WERI-Rb-1 (cell line): ENCODE data around the gene ANKRD13A.
"Not testable (repeated sequence)": the region's sequence is repeated elsewhere in the genome, so short reads cannot be mapped to it uniquely, and the experiment has no call there.

Experiments
- DNase-seq: peaks from one replicate; pipeline ENCODE4 v3.0.0-alpha.2; 2020
- H3K27ac ChIP-seq: fragments of 250-450 bp; sonication (Bioruptor Pico); 2 replicates; pipeline ENCODE4 v1.5.1; 2020; ENCODE audit warnings: mild to moderate bottlenecking, moderate library complexity
- H3K27me3 ChIP-seq: fragments of 250-450 bp; sonication (Bioruptor Pico); 2 replicates; pipeline ENCODE4 v1.5.1; 2021; ENCODE audit warnings: mild to moderate bottlenecking, low read depth, moderate library complexity; ENCODE audit not compliant: insufficient read depth, severe bottlenecking
- H3K36me3 ChIP-seq: fragments of 250-450 bp; sonication (Bioruptor Pico); 2 replicates; pipeline ENCODE4 v1.5.1; 2020; ENCODE audit warnings: mild to moderate bottlenecking, moderate library complexity
- H3K4me3 ChIP-seq: 2 replicates; pipeline ENCODE4 v1.5.1; 2011; ENCODE audit warnings: low read depth, mild to moderate bottlenecking, control low read depth, low read length
- H3K9me3 ChIP-seq: fragments of 250-450 bp; sonication (Bioruptor Pico); 2 replicates; pipeline ENCODE4 v1.5.1; 2021; ENCODE audit warnings: mild to moderate bottlenecking, moderate library complexity; ENCODE audit not compliant: severe bottlenecking
- CTCF ChIP-seq: IDR thresholded peaks from 2 replicates; pipeline ENCODE4 v1.5.1; 2011; ENCODE audit warnings: low read depth, mild to moderate bottlenecking, control low read depth, inconsistent platforms, low read length

Gene ANKRD13A

DNA sequence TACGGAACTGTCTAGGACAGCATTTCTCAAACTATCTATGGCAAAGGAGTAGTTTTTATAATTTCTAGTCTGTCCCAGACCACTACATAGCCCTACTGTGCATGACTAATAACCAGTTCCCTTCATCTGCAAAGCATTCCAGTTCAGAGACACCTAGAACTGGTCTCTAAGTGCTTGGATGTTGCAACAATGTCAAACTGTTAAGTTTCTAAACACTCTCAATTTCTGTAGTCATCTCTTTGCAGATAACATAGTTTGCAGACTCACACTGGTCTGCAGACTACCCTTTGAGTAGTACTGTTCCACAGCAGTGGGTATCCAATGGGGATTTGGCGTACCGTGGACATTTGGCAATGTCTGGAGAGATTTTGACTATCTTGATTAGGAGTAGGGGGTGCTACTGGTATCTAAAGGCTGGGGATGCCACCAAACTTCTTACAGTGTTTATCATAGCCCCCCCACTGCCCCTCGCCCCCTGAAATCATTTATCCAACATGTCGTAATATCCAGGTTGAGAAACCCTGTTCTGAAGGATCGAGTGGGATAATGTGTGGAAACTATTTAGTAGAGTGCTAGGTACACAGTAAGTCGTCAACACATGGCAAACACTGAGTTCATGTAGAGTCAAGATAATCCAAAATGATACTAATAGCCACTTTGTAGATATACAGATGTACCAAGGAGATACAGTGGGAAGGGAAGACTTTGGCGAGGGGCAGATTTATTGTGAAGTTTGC lies 47.4 kb downstream of the ANKRD13A start:
- Histone ChIP-seq H3K4me3 (no peak overlapping the region), H3K9me3 (no peaks in the 10 kb centered on the region)

DNA sequence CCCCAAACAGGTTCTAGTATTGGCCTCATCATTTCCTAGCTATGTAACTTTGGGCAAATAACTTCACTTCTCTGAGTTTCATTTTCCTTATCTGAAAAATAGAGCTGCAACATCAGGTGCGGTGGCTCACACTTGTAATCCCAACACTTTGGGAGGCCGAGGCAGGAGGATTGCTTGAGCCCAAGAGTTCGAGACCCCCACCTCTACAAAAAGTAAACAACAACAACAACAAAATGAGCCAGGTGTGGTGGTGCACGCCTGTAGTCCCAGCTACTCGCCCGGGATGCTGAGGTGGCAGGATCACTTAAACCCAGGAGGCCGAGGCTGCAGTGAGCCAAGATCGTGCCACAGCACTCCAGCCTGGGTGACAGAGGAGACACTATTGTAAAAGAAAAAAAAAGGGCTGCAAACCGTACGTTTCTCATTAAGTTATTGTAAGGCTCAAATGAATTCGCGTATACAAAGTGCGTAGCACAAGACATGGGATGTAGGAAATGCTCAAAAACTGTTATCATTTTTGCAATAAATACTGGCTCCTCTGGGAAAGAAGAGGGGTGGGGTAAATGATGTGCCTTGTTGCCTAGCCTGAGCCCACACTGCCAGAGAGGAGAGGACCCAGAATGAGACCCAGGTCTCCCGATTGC lies 48.2 kb downstream of the ANKRD13A start:
- H3K36me3 ChIP-seq = no peaks in the 10 kb centered on the region; the same call in 1 of the 2 replicates
- no peak overlapping the region for H3K27ac ChIP-seq
- no peaks in the 10 kb centered on the region for H3K27me3 ChIP-seq
- H3K9me3 ChIP-seq = no peaks in the 10 kb centered on the region
- H3K4me3 ChIP-seq = peak overlapping the region; percentile 73
- DNase-seq = no peak
- no peak for TF ChIP-seq CTCF

More for the DNA sequence above, 47.4 kb downstream of the ANKRD13A start:
- TF ChIP-seq CTCF = no peak
- DNase-seq = no peak
- H3K27me3 ChIP-seq = no peaks in the 10 kb centered on the region
- no peak overlapping the region for H3K27ac ChIP-seq
- peaks cover 4% of the 10 kb centered on the region for H3K36me3 ChIP-seq

GRCh38 chr12:110048242-110049027 lies 49.2 kb downstream of the ANKRD13A start, which contains the start of gene C12orf76:
TSS of gene C12orf76 (minus strand) at chr12:110048522. CDS start at chr12:110048495, 27 bp downstream.
- peak within 1 kb of the TSS; percentile 68 for H3K27ac ChIP-seq
- TF ChIP-seq CTCF = peak; percentile 17; the same call in 1 of the 2 replicates
- no peaks in the 10 kb centered on the region; the same call in 1 of the 2 replicates for H3K36me3 ChIP-seq
- peak; percentile 92 for DNase-seq
- no peaks in the 10 kb centered on the region for H3K9me3 ChIP-seq
- H3K27me3 ChIP-seq = no peaks in the 10 kb centered on the region
- peak within 1 kb of the TSS; percentile 73 for H3K4me3 ChIP-seq

DNA sequence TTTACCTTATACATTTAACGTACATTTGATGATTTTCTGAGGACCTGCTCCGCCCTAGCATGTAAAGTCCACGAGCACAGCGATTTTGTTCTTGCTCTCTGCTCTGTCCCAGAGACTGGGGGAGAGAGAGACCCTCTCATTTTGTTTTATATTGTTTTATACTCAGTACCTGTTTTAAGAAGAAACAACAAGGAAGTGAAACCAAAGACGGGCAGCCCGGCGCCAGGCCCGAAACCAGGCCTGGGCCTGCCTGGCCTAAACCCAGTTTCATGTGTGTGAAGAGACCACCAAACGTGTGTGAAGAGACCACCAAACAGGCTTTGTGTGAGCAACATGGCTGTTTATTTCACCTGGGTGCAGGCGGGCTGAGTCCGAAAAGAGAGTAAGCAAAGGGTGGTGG lies 49.8 kb downstream of the ANKRD13A start:
- not testable (repeated sequence) for DNase-seq

GRCh38 chr12:110049666-110050065 lies 50.4 kb downstream of the ANKRD13A start:
- not testable (repeated sequence) for H3K27ac ChIP-seq

More for the DNA sequence above, 49.8 kb downstream of the ANKRD13A start:
- not testable (repeated sequence) for H3K36me3 ChIP-seq, H3K27me3 ChIP-seq, H3K9me3 ChIP-seq
- Histone ChIP-seq H3K27ac (peak overlapping the region; percentile 68; the same call in 1 of the 2 replicates), H3K4me3 (peak overlapping the region; percentile 73)

GRCh38 chr12:110050927-110051326 lies 51.7 kb downstream of the ANKRD13A start:
- Histone ChIP-seq H3K9me3 (no peaks in the 10 kb centered on the region), H3K27me3 (no peaks in the 10 kb centered on the region), H3K36me3 (no peaks in the 10 kb centered on the region; the same call in 1 of the 2 replicates), H3K27ac (no peak overlapping the region), H3K4me3 (no peak overlapping the region)
- no peak for DNase-seq
- no peak for TF ChIP-seq CTCF

More at GRCh38 chr12:110049666-110050065, 50.4 kb downstream of the ANKRD13A start:
- not testable (repeated sequence) for DNase-seq, H3K4me3 ChIP-seq, H3K9me3 ChIP-seq, H3K36me3 ChIP-seq, H3K27me3 ChIP-seq

DNA sequence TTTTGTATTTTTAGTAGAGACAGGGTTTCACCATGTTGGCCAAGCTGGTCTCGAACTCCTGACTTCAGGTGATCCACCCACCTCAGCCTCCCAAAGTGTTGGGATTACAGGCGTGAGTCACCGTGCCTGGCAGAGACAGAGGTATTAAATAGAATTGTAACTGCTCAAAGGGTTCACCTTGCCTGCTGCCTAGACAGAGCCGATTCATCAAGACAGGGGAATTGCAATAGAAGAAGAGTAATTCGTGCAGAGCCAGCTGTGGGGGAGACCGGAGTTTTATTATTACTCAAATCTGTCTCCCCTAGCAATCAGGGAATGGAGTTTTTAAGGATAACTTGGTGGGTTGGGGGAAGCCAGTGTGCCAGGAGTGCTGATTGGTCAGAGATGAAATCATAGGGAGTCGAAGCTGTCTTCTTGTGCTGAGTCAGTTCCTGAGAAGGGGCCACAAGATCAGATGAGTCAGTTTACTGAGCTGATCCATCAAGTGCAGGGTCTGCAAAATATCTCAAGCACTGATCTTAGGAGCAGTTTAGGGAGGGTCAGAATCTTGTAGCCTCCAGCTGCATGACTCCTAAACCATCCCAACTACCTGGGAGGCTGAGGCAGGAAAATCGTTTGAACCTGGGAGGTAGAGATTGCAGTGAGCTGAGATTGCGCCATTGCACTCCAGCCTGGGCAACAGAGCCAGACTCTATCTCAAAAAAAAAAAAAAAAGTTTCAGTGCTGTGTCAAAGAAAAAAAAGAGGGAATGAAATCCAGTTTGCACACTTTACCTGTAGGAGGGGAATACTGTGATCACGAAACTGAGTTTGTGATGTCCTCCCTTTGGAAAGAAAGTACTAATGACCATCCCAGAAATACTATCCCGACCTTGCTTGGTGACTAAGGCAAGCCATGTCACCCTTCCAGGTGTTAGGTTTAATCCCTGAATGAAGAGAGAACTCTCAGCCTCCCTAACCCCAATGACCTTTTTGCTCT lies 56.4 kb downstream of the ANKRD13A start:
- not testable (repeated sequence) for H3K27me3 ChIP-seq, H3K27ac ChIP-seq, DNase-seq, H3K36me3 ChIP-seq, H3K9me3 ChIP-seq, H3K4me3 ChIP-seq

DNA sequence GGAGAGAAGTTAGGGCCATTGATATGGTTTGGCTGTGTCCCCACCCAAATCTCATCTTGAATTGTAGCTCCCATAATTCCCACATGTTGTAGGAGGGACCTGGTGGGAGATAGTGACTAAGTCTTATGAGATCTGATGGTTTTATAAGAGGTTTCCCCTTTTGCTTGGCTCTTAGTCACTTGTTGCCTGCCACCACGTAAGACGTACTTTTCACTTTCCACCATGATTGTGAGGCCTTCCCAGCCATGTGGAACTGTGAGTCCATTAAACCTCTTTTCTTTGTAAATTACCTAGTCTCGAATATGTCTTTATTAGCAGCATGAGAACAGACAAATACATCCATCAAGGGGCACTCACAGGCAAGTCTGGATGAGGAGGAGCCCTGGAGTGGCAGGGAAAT lies 57.4 kb downstream of the ANKRD13A start:
- not testable (repeated sequence) for H3K9me3 ChIP-seq, H3K36me3 ChIP-seq, H3K27ac ChIP-seq, DNase-seq, H3K27me3 ChIP-seq, H3K4me3 ChIP-seq
